VCaP (cell line): ENCODE data around the gene SOX15.

Experiments used
- H3K27ac ChIP-seq: fragments of 450-650 bp; 2 replicates; pipeline ENCODE4 v1.5.1; 2017
- TF ChIP-seq, protein P1 (sequence below): fragments of 450-650 bp; conservative IDR thresholded peaks from 2 replicates; pipeline ENCODE4 v1.5.1; 2017; ENCODE audit warnings: mild to moderate bottlenecking, moderate library complexity

Gene SOX15

DNA sequence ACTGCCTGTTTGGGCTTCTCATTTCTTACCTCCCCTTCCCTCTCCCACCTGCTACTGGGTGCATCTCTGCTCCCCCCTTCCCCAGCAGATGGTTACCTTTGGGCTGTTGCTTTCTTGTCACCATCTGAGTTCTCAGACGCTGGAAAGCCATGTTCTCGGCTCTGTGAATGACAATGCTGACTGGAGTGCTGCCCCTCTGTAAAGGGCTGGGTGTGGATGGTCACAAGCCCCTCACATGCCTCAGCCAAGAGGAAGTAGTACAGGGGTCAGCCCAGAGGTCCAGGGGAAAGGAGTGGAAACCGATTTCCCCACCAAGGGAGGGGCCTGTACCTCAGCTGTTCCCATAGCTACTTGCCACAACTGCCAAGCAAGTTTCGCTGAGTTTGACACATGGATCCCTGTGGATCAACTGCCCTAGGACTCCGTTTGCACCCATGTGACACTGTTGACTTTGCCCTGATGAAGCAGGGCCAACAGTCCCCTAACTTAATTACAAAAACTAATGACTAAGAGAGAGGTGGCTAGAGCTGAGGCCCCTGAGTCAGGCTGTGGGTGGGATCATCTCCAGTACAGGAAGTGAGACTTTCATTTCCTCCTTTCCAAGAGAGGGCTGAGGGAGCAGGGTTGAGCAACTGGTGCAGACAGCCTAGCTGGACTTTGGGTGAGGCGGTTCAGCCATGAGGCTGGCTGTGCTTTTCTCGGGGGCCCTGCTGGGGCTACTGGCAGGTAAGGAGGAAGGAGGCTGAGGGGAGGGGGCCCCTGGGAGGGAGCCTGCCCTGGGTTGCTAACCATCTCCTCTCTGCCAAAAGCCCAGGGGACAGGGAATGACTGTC lies 10.7 kb downstream of the SOX15 start, which contains the start of gene CD68:
CD68 (plus strand) TSS at position 638 of the 833 bp plus-strand sequence; CDS start at position 678, 40 bp downstream.
- H3K27ac ChIP-seq = no peak within 1 kb of the TSS
- TF ChIP-seq, protein P1, sequence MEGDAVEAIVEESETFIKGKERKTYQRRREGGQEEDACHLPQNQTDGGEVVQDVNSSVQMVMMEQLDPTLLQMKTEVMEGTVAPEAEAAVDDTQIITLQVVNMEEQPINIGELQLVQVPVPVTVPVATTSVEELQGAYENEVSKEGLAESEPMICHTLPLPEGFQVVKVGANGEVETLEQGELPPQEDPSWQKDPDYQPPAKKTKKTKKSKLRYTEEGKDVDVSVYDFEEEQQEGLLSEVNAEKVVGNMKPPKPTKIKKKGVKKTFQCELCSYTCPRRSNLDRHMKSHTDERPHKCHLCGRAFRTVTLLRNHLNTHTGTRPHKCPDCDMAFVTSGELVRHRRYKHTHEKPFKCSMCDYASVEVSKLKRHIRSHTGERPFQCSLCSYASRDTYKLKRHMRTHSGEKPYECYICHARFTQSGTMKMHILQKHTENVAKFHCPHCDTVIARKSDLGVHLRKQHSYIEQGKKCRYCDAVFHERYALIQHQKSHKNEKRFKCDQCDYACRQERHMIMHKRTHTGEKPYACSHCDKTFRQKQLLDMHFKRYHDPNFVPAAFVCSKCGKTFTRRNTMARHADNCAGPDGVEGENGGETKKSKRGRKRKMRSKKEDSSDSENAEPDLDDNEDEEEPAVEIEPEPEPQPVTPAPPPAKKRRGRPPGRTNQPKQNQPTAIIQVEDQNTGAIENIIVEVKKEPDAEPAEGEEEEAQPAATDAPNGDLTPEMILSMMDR = no peak

DNA sequence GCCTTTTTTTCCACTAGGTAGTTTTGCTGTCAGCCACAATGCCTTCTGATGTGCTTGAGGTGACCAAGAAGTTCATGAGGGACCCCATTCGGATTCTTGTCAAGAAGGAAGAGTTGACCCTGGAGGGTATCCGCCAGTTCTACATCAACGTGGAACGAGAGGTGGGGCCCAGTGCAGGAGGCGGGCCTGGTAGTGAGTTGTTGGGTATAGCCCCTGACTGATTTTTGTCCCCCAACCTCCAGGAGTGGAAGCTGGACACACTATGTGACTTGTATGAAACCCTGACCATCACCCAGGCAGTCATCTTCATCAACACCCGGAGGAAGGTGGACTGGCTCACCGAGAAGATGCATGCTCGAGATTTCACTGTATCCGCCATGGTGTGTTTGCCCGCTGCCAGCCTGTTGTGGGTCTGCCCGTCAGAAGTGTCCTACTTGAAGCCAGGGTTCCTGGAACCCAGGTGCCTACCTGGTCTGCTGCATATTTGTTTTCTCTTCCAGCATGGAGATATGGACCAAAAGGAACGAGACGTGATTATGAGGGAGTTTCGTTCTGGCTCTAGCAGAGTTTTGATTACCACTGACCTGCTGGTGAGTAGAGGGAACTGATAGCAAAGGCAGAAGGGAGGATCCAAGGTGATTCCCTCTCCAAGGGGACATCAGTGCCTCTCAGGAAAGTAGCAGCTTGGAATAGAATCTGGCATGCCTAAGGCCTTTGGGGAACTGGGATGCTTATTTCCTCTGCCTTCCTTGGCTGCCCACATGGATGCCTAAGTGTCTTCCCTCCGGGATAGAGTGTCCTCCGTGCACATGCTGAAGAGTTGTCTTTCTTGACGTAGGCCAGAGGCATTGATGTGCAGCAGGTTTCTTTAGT lies 12.3 kb downstream of the SOX15 start:
- no peak overlapping the region; the same call in 1 of the 2 replicates for H3K27ac ChIP-seq
- TF ChIP-seq, protein P1 = no peak

DNA sequence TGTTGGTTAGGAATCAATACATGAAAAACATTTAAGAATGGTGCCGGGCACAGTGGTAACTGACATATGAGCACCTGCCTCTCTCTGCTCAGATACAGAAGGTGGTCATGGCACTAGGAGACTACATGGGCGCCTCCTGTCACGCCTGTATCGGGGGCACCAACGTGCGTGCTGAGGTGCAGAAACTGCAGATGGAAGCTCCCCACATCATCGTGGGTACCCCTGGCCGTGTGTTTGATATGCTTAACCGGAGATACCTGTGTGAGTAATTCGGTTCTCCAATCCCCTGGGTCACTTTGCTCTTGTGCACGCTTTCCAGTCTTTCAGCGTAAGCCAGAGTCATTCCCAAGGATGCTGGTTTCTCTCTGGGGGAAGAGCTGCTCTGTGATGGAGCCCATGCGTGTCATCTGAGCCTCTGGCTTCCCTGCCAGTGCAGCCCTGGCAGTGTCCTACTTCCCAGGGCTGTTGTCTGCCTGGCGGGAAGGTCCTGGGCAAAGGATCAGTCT lies 13.4 kb downstream of the SOX15 start:
- no peak overlapping the region; the same call in 1 of the 2 replicates for H3K27ac ChIP-seq
- TF ChIP-seq, protein P1 = no peak

- no peak overlapping the region for H3K27ac ChIP-seq
- TF ChIP-seq, protein P1 = no peak
Measured at GRCh38 chr17:7575959-7576358, 13.9 kb downstream of the SOX15 start.

- no peak overlapping the region for H3K27ac ChIP-seq
- TF ChIP-seq, protein P1 = no peak
Measured at GRCh38 chr17:7575481-7575883, 14.4 kb downstream of the SOX15 start.

GRCh38 chr17:7574176-7574953 lies 15.5 kb downstream of the SOX15 start:
- peak overlapping the region; percentile 94; the same call in 1 of the 2 replicates for H3K27ac ChIP-seq
- TF ChIP-seq, protein P1 = no peak
